ENCODE measurements around the gene BMP7. TPM values are rescaled to one million over a fixed set of nuclear protein-coding genes. Genes with fewer than 3 reads are reported as not detected.

BMP7 gene
- total and polyA plus RNA-seq, 2 of the 8 experiments (the other 6 are each of a cell fraction or from before 2014, with no cell fraction given) = 9.2 to 14.7 TPM

- H3K23ac ChIP-seq (ENCODE audit: insufficient read length) = no peak overlapping the region
- 0 out of 2 replicates have a peak, but pooled peaks cover 1% of the 10 kb centered on the region for H3K23me2 ChIP-seq (ENCODE audit: low read depth, low read length)
- no peak overlapping the region for H2BK120ac ChIP-seq (replicated peaks; ENCODE audit: low read depth, low read length)
- TF ChIP-seq KDM1A (IDR thresholded peaks at IDR 0.05; ENCODE audit: borderline replicate concordance, low read length) (no peak), KDM4A (IDR thresholded peaks at IDR 0.05; ENCODE audit: low read depth, low read length, severe bottlenecking) (no peak), MAFK (IDR thresholded peaks at IDR 0.05; ENCODE audit: low read depth, low read length) (no peak)
- TF ChIP-seq, protein P1, sequence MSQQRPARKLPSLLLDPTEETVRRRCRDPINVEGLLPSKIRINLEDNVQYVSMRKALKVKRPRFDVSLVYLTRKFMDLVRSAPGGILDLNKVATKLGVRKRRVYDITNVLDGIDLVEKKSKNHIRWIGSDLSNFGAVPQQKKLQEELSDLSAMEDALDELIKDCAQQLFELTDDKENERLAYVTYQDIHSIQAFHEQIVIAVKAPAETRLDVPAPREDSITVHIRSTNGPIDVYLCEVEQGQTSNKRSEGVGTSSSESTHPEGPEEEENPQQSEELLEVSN (IDR thresholded peaks at IDR 0.05) = no peak
- no peak overlapping the region for H2BK20ac ChIP-seq (ENCODE audit: low read length)
- H3K79me2 ChIP-seq (ENCODE audit: control insufficient read depth in 1 of 2, insufficient read depth in 2 of 2, low read length in 2 of 2) = no peaks in the 10 kb centered on the region
- no peak overlapping the region for H4K91ac ChIP-seq (replicated peaks; ENCODE audit: insufficient read length, low read length)
- H3K36me3 ChIP-seq (ENCODE audit: control insufficient read depth in 2 of 4, insufficient read depth in 4 of 4, low read length in 3 of 4) = no peaks in the 10 kb centered on the region
- no peaks in the 10 kb centered on the region for H4K20me1 ChIP-seq (replicated peaks in 1 of 2; ENCODE audit: control insufficient read depth in 1 of 2, insufficient read depth in 2 of 2, low read length in 2 of 2)
- no peak overlapping the region for H2BK5ac ChIP-seq (ENCODE audit: low read depth, low read length)
- no peak overlapping the region for H2AFZ ChIP-seq (ENCODE audit: low read length)
- no peaks in the 10 kb centered on the region for H3K79me1 ChIP-seq (ENCODE audit: low read depth, low read length)
- no peak overlapping the region for H4K8ac ChIP-seq (ENCODE audit: extremely low read depth, insufficient read depth, low read length)
- peaks cover 0 to 2% (median 0%) of the 10 kb centered on the region in 4 experiments; a peak in 1 of 7 replicates for H3K27me3 ChIP-seq (replicated peaks in 1 of 4; ENCODE audit: control insufficient read depth in 3 of 4, extremely low read depth in 1 of 4, insufficient read depth in 3 of 4, low read length in 3 of 4)
- H3K9ac ChIP-seq (replicated peaks in 1 of 4; ENCODE audit: extremely low read depth in 1 of 4, low read depth in 3 of 4, low read length in 3 of 4) = no peak overlapping the region
- H3K9me3 ChIP-seq (ENCODE audit: insufficient read depth in 2 of 2, low read depth in 1 of 2, low read length in 1 of 2) = no peaks in the 10 kb centered on the region
- H3K4ac ChIP-seq (replicated peaks; ENCODE audit: insufficient read length, low read depth, low read length) = no peak overlapping the region
- whole genome bisulfite sequencing, 2 experiments (ENCODE audit: extremely low coverage in 1 of 2, insufficient coverage in 1 of 2, insufficient read length in 1 of 2, insufficient replicate concordance in 2 of 2, low coverage in 1 of 2, low lambda C conversion rate in 2 of 2, missing lambda C conversion rate in 1 of 2) = 85% methylated on average over 4 of the region's 4 CpGs; no CpG with 5 or more reads in 1 of the 2 experiments
- no peak overlapping the region for H3K56ac ChIP-seq (replicated peaks; ENCODE audit: insufficient read length, low read depth, low read length)
- no peak overlapping the region for H3K4me3 ChIP-seq (ENCODE audit: extremely low read depth in 1 of 4, insufficient read depth in 2 of 4, low read depth in 3 of 4, low read length in 4 of 4)
- no peak overlapping the region for H3K18ac ChIP-seq (ENCODE audit: extremely low read depth, low read length)
- H4K5ac ChIP-seq (ENCODE audit: insufficient read length, low read depth, low read length) = no peak overlapping the region
- no peak overlapping the region for H2BK12ac ChIP-seq (ENCODE audit: low read depth, low read length)
- no peak overlapping the region for H2BK15ac ChIP-seq (ENCODE audit: low read length)
- no peak overlapping the region for H3K14ac ChIP-seq (ENCODE audit: insufficient read length)
- peaks cover 0 to 5% (median 0%) of the 10 kb centered on the region in 4 experiments; a peak in 1 of 7 replicates for H3K4me1 ChIP-seq (replicated peaks in 1 of 4; ENCODE audit: control insufficient read depth in 3 of 4, insufficient read depth in 4 of 4, low read length in 3 of 4)
- POLR2A ChIA-PET (ENCODE audit: partially characterized antibody) = interaction anchor here (1.0 kb wide), 1 partner anchor 27 kb away, joined by 3 read pairs; no protein-coding TSS in a partner anchor
- CTCF ChIA-PET (ENCODE audit: partially characterized antibody) = interaction anchor here (0.6 kb wide), 1 partner anchor 60 kb away, joined by 3 read pairs; no protein-coding TSS in a partner anchor
- no peak overlapping the region for H2AK5ac ChIP-seq (ENCODE audit: low read depth, low read length)
- FAIRE-seq (no peak), DNase-seq (ENCODE audit: low read depth in 1 of 2, low spot score in 2 of 2) (no peak)
- no peak overlapping the region for H3K27ac ChIP-seq (ENCODE audit: low read depth, low read length)
- no peak overlapping the region for H3K4me2 ChIP-seq (ENCODE audit: insufficient read depth in 1 of 2, low read depth in 2 of 2, low read length in 2 of 2)
Observed at GRCh38 chr20:57118964-57119363, 147.5 kb downstream of the BMP7 start.

All from H1 (cell line).